ENCODE results near the gene NTN1.

- TF ChIP-seq GATA3 (IDR thresholded peaks at IDR 0.05; ENCODE audit: low read depth, low read length) (no peak), GATA2 (IDR thresholded peaks at IDR 0.05; ENCODE audit: low read depth, low read length) (no peak)
These were observed 221.2 kb downstream of the NTN1 start for GRCh38 chr17:9242497-9242881.
